GM12874 (cell line): ENCODE measurements around the gene PIK3CB.

Experiments
- CTCF ChIP-seq: IDR thresholded peaks from 2 replicates; pipeline ENCODE4 v1.5.1; 2011; ENCODE audit warnings: low read depth, mild to moderate bottlenecking, control low read depth, low read length, moderate library complexity; ENCODE audit not compliant: insufficient read depth

Gene PIK3CB

GRCh38 chr3:138653567-138653966 lies 181.2 kb downstream of the PIK3CB start:
- no peak for TF ChIP-seq CTCF

- no peak for TF ChIP-seq CTCF
Observed at GRCh38 chr3:138649134-138649533, 185.6 kb downstream of the PIK3CB start.

GRCh38 chr3:138646513-138646912 lies 188.2 kb downstream of the PIK3CB start:
- TF ChIP-seq CTCF, result no peak

GRCh38 chr3:138646008-138646407 lies 188.7 kb downstream of the PIK3CB start:
- TF ChIP-seq CTCF, result no peak

- TF ChIP-seq CTCF, result no peak
Observed at GRCh38 chr3:138642927-138643253, 191.8 kb downstream of the PIK3CB start.

- TF ChIP-seq CTCF, result no peak
Observed at GRCh38 chr3:138642226-138642926, 192.4 kb downstream of the PIK3CB start.

- TF ChIP-seq CTCF, result no peak
Observed at GRCh38 chr3:138640537-138640936, 194.2 kb downstream of the PIK3CB start.
